Colonic mucosa (tissue), 4 donors: Measurements from ENCODE around the gene ZNF675. TPM values are rescaled to one million over a fixed set of nuclear protein-coding genes. Genes with fewer than 3 reads are reported as not detected.
A peak's percentile ranks its signal among the peaks of the same experiment; 100 is the strongest.
"Not testable (repeated sequence)": the region's sequence is repeated elsewhere in the genome, so short reads cannot be mapped to it uniquely, and the experiment has no call there.

Source experiments
- DNase-seq: peaks from one replicate; pipeline ENCODE4 v3.0.0-alpha.2; 2020
- H3K27ac ChIP-seq: fragments of 200-600 bp; one replicate; pipeline ENCODE4 v1.8.0; 2021
- H3K27me3 ChIP-seq: fragments of 200-600 bp; one replicate; pipeline ENCODE4 v1.8.0; 2021
- H3K36me3 ChIP-seq: fragments of 200-600 bp; one replicate; pipeline ENCODE4 v1.8.0; 2021
- H3K4me1 ChIP-seq: fragments of 200-600 bp; one replicate; pipeline ENCODE4 v1.8.0; 2021; ENCODE audit warnings: mild to moderate bottlenecking
- H3K4me3 ChIP-seq: fragments of 200-600 bp; one replicate; pipeline ENCODE4 v1.8.0; 2021
- H3K9ac ChIP-seq, 2 donors: one replicate each; pipeline ENCODE4 v1.7.0; 2013; ENCODE audit warnings: control low read depth in 2 of 2, low read depth in 2 of 2, low read length in 2 of 2
- H3K9me3 ChIP-seq: fragments of 200-600 bp; one replicate; pipeline ENCODE4 v1.8.0; 2021
- CTCF ChIP-seq: fragments of 200-600 bp; IDR thresholded peaks from one replicate; pipeline ENCODE4 v1.8.0; 2022; ENCODE audit warnings: antibody characterized with exemption, mild to moderate bottlenecking
- intact Hi-C: fragments of 100-400 bp; cut with DNase I; formaldehyde crosslinking; loops from one replicate; pipeline ENCODE4 v1.14.1; 2022
- total RNA-seq, 2 donors: library from RNA; stranded (reverse); fragmentation: NEBNext Ultra II Directional in 1 of 2; extraction: Animal tissue kit (Norgen Biotek cat#: 25700) in 1 of 2; gene quantifications; one replicate each; pipeline ENCODE4 v1.2.1, GENCODE V29; 2021
- donor health status: healthy.
- donor health status: DM: no; HTN: no; CAD: no.
- donor health status: DM: no; HTN: no; CAD: no.

The ZNF675 gene
- total RNA-seq = 10 to 100 TPM; 10.3 to 13.2 TPM

- intact Hi-C loops = loop anchor here (10.0 kb wide), 1 partner anchor 302 kb away; no protein-coding TSS in a partner anchor
- H3K4me1 ChIP-seq = no peaks in the 10 kb centered on the region
- DNase-seq = peak; percentile 93
- H3K27ac ChIP-seq = peak within 1 kb of the TSS; percentile 94
- H3K9me3 ChIP-seq = no peaks in the 10 kb centered on the region
- H3K36me3 ChIP-seq = no peaks in the 10 kb centered on the region
- TF ChIP-seq CTCF = no peak
- H3K9ac ChIP-seq = peak within 1 kb of the TSS; percentile 74 to 92
- peak within 1 kb of the TSS; percentile 83 for H3K4me3 ChIP-seq
- H3K27me3 ChIP-seq = no peaks in the 10 kb centered on the region
Observed at GRCh38 chr19:23686621-23687423, at the start of gene ZNF675. Gene ZNF675, minus strand, starts transcription at chr19:23687212. Its CDS starts 179 bp downstream, at chr19:23687033.

GRCh38 chr19:23730729-23731465 lies 43.9 kb upstream of the ZNF675 start:
- DNase-seq, H3K27me3 ChIP-seq, H3K36me3 ChIP-seq, H3K9ac ChIP-seq, H3K4me1 ChIP-seq, H3K27ac ChIP-seq, H3K9me3 ChIP-seq, intact Hi-C loops, H3K4me3 ChIP-seq: not testable (repeated sequence)

GRCh38 chr19:23724161-23724560 lies 37.1 kb upstream of the ZNF675 start:
- DNase-seq, H3K4me1 ChIP-seq, intact Hi-C loops: not testable (repeated sequence)

GRCh38 chr19:23718802-23719201 lies 31.8 kb upstream of the ZNF675 start:
- DNase-seq = no peak
- no peak overlapping the region for H3K4me3 ChIP-seq
- no peak overlapping the region for H3K9ac ChIP-seq
- intact Hi-C loops = no loop called here
- H3K9me3 ChIP-seq = no peaks in the 10 kb centered on the region
- H3K27ac ChIP-seq = no peak overlapping the region
- no peaks in the 10 kb centered on the region for H3K4me1 ChIP-seq
- no peak for TF ChIP-seq CTCF
- no peaks in the 10 kb centered on the region for H3K27me3 ChIP-seq
- no peaks in the 10 kb centered on the region for H3K36me3 ChIP-seq

More at GRCh38 chr19:23724161-23724560, 37.1 kb upstream of the ZNF675 start:
- H3K9me3 ChIP-seq, H3K36me3 ChIP-seq, H3K27me3 ChIP-seq, H3K9ac ChIP-seq, H3K27ac ChIP-seq, H3K4me3 ChIP-seq: not testable (repeated sequence)

GRCh38 chr19:23716792-23717191 lies 29.8 kb upstream of the ZNF675 start:
- Histone ChIP-seq H3K36me3 (no peaks in the 10 kb centered on the region), H3K27ac (no peak overlapping the region), H3K27me3 (no peaks in the 10 kb centered on the region), H3K4me3 (no peak overlapping the region), H3K9ac (no peak overlapping the region), H3K9me3 (no peaks in the 10 kb centered on the region), H3K4me1 (no peaks in the 10 kb centered on the region)
- TF ChIP-seq CTCF = no peak
- DNase-seq = no peak
- intact Hi-C loops = no loop called here

GRCh38 chr19:23709347-23709746 lies 22.3 kb upstream of the ZNF675 start:
- no peak overlapping the region for H3K27ac ChIP-seq
- intact Hi-C loops = no loop called here
- no peaks in the 10 kb centered on the region for H3K4me1 ChIP-seq
- H3K27me3 ChIP-seq = no peaks in the 10 kb centered on the region
- H3K9me3 ChIP-seq = no peaks in the 10 kb centered on the region
- no peaks in the 10 kb centered on the region for H3K36me3 ChIP-seq
- DNase-seq = no peak
- no peak for TF ChIP-seq CTCF
- H3K9ac ChIP-seq = no peak overlapping the region
- H3K4me3 ChIP-seq = no peak overlapping the region
